NAMALWA (cell line): Measurements from ENCODE around the gene EPHB3.

Experiments used
- DNase-seq: peaks from one replicate; pipeline ENCODE4 v3.0.0-alpha.2; 2015; ENCODE audit warnings: low spot score

Gene EPHB3

GRCh38 chr3:184543843-184544512 is 17.6 kb upstream of the EPHB3 start:
- peak; percentile 93 for DNase-seq

GRCh38 chr3:184544513-184544861 is 17.1 kb upstream of the EPHB3 start:
- no peak for DNase-seq

GRCh38 chr3:184545769-184546168 is 15.8 kb upstream of the EPHB3 start:
- DNase-seq = no peak

- peak; percentile 34 for DNase-seq
Measured at GRCh38 chr3:184546252-184546651, 15.3 kb upstream of the EPHB3 start.

- DNase-seq = no peak
Measured at GRCh38 chr3:184549796-184550577, 11.6 kb upstream of the EPHB3 start.

- DNase-seq = no peak
Measured at GRCh38 chr3:184551103-184551502, 10.5 kb upstream of the EPHB3 start.

- DNase-seq = no peak
Measured at GRCh38 chr3:184551614-184552256, 9.8 kb upstream of the EPHB3 start.

GRCh38 chr3:184552296-184552695 is 9.3 kb upstream of the EPHB3 start:
- no peak for DNase-seq

GRCh38 chr3:184552863-184553262 is 8.7 kb upstream of the EPHB3 start:
- DNase-seq = no peak

- no peak for DNase-seq
Measured at GRCh38 chr3:184553385-184553784, 8.2 kb upstream of the EPHB3 start.

GRCh38 chr3:184554461-184554860 is 7.1 kb upstream of the EPHB3 start:
- no peak for DNase-seq

GRCh38 chr3:184556582-184557347 is 4.8 kb upstream of the EPHB3 start:
- DNase-seq = no peak

GRCh38 chr3:184557348-184557950 is 4.1 kb upstream of the EPHB3 start:
- DNase-seq = no peak

GRCh38 chr3:184558726-184559125 is 2.9 kb upstream of the EPHB3 start:
- no peak for DNase-seq

- no peak for DNase-seq
Measured at GRCh38 chr3:184559336-184559735, 2.2 kb upstream of the EPHB3 start.

- no peak for DNase-seq
Measured at GRCh38 chr3:184560531-184560930, 1.1 kb upstream of the EPHB3 start.

- DNase-seq = no peak
Measured at GRCh38 chr3:184561913-184562877, 610 bp downstream of the EPHB3 start.

GRCh38 chr3:184562878-184563560 is 1.4 kb downstream of the EPHB3 start:
- no peak for DNase-seq

GRCh38 chr3:184563561-184563925 is 2.0 kb downstream of the EPHB3 start:
- DNase-seq = no peak

- no peak for DNase-seq
Measured at GRCh38 chr3:184563941-184564684, 2.5 kb downstream of the EPHB3 start.
